Stimulated activated CD8-positive, alpha-beta memory T cell treated with anti-CD3 and anti-CD28 coated beads, Interleukin-4, amount 100 ng/mL, for 1 hour (primary cell): ENCODE results near the gene PDZRN3.

Experiments used
- DNase-seq, 2 donors: peaks; one replicate each; pipeline ENCODE4 v3.0.0-alpha.2; 2020; ENCODE audit warnings: low read depth in 2 of 2, low spot score in 1 of 2

Gene PDZRN3

DNA sequence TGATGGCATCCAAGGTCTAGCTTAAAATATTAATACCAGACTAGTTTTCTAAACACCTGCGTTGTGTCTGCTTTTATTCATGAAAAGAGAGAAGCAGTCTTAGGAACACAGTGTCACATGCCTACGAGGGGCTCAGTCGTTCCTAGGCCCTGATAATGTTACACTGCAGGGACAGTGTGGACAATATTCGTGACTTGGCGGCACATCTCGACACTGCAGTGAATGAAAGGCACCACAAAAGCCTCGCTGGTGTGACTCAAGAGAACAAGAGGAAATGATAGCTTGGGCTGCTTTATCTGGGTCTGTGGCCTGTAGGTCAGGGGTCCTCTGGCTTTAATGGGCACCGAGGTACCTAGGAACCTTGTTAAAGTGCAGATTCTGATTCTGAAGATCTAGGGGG is 226.7 kb downstream of the PDZRN3 start:
- no peak for DNase-seq

DNA sequence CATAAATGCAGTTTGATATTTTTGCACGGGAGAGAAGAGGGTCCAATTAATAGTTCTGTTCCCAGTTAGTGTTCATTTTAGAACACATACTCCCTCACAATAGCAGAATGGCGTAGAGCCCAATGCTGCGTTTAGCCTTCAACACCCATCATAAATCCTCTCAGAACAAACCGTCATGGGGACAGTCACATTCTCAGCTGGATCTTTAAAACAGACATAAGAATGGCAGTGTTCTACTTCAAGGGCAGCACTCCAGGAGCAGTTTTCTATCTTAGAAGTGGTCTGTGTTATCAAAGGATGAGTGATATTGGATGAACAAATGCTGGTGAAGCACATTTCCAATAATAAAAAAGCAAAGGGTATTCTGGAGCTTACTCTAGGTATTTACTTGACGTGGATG is 230.5 kb downstream of the PDZRN3 start:
- no peak for DNase-seq

DNA sequence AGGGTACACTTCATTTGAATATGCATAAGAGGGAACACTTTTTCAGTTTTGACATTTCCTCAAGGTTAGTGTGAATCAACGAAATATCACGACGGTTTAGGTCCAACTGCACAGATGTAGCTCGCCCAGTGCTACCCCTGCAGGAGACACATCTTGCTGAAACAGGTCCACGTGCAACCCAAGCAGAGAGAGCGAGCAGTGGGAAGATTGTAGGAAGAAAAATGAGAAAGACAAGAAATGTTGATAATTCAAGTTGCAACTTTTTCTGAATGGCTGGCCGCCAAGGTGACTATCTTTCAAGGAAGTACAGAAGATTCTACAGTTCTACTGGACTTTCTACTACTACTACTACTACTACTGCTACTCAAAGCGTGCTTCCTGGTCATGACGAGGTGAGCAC is 231.7 kb downstream of the PDZRN3 start:
- no peak for DNase-seq

DNA sequence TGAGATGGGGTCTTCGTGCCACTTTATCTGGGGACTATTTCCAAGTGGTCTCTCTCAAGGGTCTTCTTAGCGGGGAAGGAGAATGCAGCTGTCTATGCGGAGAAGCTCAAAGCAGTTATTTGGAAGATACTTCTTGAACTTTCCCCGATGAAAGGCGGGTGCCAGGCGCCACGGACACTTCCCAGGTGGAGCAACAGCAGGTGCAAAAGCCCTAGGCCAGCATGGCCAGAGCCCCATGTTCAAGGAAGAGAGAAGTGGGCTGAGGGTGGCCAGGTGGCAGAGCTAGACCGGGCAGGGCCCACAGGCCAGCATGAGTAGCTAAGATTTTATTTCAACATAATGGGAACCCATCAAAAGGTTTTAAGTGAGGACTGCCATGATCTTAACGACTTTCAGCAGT is 232.8 kb downstream of the PDZRN3 start:
- DNase-seq = no peak

DNA sequence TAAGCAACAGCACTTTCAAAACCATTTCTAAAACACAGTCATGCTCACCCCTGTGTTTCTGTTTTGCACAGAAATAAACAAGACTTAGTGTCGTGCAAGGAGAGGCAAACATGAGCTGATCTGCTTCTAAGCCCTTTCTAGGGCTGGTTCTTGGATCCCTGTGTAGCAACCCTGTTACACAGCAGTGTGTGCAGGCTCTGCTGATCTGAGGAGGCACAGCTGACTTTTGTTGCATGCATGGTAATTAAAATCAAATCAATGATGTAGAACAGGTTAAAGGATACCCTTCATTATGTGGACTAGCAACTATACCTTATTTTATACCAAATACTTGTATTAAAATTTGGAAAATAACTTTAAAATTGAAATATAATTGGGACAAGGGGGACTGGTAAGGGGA is 234.8 kb downstream of the PDZRN3 start:
- DNase-seq = no peak

DNA sequence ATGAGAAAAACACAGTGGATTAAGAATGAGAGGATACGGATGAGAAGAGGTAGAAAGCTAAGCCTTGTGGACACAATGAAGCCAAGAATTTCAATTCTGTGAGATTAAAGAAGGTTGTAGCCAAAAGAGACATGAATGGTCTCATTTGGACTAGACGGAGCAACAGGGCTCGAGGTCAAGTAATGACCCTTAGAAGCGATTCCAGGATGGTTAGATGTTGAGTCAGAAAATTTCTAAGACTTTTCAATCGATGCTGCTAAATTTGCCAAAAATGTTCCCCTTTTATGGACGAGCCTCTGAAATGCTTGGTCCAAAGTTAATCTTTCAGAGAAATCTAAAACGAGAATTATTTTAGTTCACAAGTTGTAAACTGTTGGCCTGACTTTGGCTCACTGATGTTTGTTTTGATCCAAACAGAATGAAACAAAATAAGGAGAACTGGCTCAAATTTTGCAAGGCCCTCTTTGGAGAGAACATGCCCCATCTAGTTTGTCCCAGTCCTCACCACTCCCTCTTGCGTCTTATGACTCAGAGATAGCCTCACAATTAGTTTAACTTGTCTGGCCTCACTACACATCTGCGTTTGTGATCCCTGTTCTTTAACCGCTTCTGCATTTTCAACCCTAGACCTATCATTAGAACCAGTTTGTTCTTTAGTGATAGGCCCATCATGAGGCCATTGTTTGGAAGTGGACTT is 235.5 kb downstream of the PDZRN3 start:
- DNase-seq = no peak

DNA sequence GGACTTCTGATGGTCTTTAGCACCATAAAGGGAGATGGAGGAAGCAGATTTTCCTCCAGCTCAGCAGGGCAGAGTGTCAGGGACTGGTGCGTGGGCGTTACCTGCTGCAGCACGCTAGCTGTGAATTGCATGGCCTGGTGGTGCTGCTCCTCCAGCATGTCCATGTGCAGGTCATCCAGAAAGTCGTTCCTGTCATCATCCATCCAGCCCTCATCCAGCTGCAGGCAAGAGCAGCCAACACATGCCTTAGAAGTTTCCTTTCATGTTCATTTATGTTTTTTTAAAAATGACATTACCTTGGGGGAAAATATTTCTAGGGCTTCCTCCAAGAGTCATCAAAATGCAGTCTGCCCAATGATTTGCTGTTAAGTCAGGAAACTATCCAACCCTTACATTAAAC is 239.2 kb downstream of the PDZRN3 start:
- no peak for DNase-seq

DNA sequence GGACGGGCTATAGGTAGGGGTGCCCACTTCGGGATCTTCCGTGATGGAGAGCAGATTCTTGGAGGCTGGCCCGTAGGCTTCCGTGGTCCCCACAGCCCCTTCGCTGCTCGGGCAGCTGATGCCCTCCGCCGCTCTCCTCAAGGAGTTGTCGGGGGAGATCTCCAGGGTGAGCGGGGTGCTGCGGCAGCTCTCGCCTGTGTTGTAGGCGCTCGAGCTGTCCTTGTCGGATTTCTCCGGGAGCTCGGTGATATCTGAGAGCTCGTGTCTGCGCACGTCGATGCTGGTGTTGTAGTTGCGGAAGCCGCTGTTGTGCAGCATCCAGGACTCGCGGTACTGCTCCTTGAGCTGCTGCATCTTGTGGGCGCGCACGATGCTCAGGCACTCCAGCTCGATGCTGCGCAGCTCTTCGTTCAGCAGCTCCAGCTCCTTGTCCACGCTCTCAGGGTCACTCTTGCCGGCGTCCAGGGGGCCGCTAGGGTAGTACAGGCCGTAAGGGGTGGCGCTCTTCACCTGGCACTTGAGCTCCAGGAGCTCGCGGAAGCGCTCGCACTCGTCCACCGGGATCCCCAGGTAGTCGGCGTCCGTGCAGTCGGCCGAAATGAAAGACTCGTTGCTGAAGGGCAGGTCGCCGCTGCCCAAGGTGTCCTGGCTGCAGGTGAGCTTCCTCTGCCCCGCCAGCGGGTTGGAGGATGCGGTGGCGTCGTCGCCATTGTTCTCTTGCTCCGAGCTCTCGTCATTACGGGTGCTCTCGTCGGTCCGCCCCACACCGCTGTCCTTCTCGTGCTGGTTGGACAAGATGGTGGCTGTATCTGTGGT is 240.4 kb downstream of the PDZRN3 start:
- no peak for DNase-seq

DNA sequence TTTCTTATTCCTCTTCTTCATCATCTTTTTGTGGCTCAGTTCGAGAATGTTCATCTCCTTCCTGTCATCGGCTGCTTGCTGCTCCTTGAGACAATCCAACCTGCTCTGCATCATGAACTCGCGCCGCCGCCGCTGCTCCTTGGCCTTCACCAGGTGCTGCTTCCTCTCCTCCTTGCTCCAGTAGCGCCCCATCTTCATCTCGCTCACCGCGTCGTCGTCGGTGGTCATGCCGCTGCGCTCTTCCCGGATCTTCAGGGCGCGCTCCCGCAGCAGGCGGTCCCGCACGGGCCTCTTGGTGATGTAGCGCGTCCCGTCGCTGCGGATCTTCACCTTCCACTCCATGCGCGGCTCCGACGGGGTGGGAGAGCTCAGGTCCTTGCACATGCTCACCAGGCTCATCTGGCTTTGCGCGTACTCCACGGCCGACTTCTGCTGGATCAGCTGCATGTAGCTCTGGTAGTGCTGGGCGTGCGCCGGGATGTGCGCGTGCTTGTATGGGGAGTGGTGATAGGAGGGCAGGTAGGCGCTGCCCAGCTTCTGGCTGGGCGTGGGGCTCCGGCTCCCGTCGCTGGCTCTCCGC is 241.2 kb downstream of the PDZRN3 start:
- DNase-seq = no peak

DNA sequence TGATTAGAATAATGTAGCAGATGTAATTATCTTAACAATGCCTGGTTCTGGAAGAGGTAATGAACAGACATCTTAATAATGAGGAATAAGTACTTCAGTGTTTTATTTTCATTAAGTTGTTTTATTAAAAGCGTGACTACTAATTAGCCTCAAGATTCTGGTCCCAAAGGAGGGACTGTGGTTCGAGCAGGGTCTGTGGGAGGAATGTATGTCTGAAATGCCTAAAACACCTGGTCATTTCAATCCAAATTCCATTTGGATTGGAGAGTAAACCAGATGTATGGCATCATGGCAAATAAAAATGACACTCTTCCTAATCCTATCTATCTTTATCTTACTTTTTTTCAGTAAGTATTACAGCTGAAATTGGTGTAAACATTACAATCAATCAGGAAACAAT is 243.2 kb downstream of the PDZRN3 start:
- DNase-seq = no peak

DNA sequence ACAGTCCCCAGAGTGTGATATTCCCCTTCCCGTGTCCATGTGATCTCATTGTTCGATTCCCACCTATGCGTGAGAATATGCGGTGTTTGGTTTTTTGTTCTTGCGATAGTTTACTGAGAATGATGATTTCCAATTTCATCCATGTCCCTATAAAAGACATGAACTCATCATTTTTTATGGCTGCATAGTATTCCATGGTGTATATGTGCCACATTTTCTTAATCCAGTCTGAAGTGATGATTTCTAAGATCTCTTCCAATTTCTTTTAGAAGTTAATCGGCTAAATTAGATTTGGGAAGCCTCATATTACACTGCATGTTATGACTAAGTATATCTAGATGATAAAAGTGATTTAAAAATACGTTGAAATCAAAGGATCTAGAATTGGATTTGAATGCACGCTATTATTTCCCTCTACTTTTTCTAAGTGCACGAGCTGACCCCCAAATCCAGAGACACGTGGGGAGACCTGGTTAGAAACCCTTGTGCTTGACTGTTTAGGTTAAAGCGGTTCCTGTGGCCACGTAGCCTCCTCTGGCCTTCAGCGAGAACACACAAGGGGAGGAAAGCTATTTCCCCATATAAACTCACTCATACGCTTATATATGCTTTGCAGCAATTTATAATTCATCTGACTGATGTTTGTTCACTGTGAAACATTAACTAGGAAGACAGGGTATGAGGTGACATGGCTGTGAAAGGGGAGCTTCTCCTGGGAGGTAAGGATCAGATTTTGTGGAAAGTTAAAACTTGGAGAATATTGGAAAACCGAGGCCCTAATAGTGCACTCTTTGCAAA is 243.8 kb downstream of the PDZRN3 start:
- no peak for DNase-seq

DNA sequence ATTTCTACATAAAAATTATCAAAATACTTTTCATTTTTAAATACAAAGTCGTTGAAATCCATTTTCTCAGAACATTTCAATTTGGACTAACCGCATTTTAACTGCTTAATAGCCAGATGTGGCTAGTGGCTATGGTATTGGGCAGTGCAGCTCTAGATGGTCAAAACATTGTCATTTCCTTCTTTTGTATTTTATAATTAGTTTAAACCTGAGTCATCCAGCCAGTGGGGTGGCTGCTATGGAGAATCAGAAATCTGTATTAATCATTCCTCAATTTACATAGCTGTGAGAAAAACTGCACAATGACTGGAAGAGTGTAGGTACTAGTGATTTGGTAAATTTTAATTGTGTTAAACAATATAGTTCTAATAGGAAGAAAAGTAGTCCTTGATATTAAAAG is 245.3 kb downstream of the PDZRN3 start:
- no peak for DNase-seq

DNA sequence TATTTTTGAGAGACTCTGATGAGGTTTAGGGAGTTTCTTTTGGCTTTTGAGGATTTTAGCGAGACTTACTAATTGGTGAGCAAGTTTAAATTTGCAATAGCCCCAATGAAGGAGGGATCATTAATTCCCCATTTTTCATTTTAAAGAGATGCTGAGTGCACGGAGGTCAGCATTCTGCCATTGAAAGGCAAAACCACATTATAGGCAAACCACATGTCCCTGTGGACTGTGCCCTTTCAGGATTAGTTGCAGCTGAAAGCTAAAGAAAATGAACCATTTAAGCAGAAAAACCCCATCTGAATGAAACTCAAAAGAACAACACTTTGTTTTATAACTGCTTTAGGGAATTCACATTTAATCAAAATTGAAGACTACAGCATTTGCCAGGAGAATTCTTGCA is 246.5 kb downstream of the PDZRN3 start:
- DNase-seq = no peak

DNA sequence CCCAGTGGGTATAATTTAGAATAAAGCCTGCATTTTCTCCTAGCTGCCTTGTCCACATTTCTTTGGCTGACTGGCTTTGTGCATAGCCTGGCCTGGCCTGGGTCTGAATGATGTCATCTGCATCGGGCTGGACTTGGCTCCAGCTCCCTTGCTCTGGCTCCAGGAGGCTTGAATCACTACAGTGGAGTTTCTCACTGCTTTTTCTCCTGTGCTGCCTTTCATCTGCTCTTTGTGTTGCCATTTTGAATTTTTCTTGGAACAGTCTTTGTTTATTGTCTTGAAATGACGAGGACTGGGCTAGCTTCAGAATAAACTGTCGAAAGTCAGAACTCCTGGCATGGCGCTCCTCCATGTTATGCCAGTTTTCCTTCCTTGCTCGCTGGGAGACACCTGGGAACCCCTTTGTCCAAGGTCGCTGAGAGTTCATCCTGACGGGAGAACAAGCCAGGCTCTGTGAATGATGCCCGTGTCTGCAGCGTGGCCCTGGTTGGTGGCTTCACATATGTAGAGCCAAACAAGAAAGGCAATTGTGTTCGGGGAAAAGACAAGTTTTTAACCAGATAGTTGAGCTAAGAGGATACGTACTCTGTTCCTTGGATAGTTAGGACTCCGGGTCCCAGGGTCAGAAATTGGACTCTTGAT is 258.9 kb downstream of the PDZRN3 start:
- DNase-seq = no peak

DNA sequence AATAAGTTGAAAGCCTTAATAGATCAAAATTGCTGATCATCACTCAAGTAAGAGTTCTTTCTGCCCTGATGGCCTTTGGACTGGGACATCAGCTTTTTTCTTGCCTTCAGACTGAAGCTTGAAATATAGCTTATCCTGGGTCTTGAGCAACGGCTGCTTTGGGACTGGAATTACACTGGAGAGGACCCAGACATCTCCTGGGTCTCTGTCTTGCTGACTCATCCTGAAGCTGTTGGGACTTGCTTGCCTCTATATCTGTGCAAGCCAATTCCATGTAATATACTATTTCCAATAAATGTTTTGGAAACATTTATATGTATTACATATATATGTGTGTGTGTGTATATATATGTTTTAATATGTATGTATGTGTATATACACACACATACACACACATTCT is 260.2 kb downstream of the PDZRN3 start:
- DNase-seq = no peak

DNA sequence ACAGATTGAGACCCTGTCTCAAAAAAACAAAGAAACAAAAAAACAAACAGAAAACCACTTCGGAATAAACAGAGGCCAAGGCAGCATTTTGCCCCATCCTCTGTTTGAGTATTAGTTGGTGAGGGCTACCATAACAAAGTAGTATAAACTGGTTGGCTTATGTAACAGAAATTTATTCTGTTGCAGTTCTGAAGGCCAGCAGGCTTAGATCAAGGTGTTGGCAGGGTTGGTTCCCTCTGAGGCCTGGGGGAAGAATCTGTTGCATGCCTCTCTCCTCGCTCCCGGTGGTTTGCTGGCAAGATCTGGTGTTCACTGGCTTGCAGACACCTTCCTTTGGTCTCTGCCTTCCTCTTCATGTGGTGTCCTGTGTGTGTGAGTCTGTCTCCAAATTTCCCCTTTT is 261.6 kb downstream of the PDZRN3 start:
- DNase-seq = no peak

DNA sequence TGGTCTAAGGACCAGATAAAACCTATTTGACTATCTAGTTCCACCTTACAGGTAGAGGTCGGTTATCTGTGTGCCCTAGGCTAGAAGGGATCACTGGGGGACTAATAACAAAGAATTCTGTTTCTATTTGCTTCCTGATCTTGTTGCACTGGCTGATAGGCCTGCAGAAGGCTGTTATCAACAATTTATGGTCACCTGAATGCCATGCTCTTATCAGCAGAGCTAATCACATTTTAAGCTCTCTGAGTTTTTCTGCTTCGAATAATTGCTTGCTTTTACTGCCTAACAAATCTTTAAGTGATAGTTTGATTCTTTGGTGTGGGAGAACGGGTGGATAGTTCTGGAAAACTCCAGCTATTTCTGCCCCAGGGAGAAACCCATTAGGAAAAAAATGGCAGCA is 263.1 kb downstream of the PDZRN3 start:
- DNase-seq = no peak

DNA sequence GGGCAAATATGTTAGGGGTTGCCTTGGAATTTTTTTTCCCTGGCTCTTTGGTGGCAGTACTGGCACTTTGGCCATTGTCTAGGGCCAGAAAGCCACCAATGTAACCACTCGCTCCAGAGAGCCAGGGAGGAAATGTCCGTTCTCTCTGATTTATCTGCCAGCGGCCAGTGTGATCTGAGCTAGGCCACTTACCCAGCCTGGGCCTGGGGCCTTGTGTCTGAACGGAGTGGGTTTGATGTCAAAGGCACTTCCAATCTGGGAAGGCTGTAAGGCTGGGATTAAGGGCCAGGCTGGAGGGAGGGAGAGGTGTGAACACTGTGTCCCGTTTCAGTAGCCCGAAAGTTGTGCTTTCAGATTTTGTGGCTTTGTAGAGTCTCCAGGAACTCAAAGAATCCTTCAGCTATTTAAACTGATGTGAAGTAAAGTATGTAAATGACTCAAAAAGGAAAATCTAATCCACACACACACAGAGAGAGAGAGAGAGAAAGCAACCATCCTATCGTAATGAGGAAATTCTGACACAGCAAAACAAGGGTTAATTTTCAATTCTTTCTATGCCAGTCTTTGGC is 271.0 kb downstream of the PDZRN3 start:
- DNase-seq = no peak

DNA sequence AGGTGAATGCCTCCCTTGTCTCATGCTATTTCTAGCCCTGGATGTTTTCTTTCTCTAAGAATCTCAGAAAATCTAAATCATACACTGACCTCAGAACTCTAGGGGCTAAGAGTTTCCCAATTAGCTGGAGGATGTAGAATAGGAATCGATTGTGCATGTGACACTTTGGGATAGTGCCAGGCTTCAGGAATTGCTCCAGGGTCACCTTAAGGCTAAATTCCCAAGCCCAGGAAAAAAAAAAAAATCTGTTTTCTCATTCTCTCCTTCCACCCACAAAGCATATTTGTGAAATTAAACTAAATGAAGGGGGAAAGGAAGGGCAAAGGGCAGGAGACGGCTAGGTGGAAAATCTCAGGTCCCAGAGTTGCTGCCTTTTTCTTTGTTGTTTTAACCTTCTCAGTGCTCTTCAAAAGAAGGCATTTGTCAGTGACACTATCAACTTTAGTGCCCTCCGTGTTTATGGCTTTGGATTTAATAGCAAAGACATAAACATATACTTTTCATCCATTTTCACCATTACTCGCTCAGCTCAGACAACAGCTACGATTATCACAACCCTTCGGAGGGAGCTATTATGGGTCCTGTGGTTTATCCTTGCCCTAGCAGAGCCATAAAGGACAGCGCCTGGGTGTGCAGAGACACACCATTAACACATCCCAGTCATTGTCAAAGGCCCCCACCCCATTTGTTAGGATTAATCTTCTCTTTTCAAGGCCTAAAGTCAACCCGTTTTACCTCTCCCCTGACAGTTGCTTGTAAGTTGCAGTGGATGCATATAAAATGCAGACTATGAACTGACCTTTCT is 271.7 kb downstream of the PDZRN3 start:
- no peak for DNase-seq
